HG03457 (cell line): ENCODE data around the gene WDR5.

Experiments
- ATAC-seq: cut with Tn5 transposase; IDR thresholded peaks from one replicate; pipeline ENCODE4 v1.9.1; 2021; ENCODE audit warnings: moderate number of reproducible peaks; ENCODE audit not compliant: unreplicated experiment

The WDR5 gene

DNA sequence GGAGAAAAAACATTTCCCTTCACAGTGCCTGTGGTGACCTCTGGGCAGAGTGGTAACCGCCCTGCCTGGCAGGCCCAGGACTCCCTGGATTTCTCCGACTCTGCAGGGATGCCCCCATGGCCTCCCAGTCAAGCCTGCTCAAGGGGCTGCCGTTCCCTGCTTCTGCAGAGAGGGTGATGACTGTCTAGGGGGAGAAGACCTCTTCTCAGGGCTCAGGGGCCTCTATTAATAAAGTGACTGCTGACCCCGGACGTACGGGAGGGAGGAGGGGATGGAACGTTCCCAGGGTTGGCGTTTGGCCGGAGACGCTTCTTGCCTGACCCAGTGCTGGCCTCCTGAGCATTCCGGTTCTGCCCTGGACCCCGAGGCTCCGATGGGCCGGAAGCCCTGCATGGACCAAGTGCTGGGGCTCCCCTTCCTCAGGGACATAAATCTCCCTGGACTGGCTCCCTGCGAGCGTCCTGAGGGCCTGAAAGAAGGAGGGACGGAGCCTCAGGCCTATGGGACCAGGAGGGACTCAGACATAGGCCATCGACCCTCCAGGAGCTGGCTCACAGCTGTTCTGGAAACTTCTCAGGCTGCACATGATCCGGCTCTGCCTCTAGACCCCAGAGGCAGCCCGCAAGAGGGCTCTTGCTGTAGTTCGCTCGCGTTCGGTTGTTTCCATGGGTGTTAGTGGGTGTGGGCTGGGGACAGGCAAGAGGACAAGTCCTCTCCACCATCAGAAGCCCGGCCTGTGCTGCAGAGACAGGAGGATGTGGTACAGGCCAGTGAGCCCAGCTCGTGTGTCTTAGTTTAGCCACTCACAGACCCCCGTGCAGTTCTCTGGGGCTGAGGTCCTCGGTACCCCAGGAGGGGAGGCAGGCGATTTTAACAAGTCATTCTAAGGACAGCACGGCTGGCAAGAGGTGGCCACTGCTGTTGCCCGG lies 36.6 kb downstream of the WDR5 start:
- ATAC-seq = no peak

DNA sequence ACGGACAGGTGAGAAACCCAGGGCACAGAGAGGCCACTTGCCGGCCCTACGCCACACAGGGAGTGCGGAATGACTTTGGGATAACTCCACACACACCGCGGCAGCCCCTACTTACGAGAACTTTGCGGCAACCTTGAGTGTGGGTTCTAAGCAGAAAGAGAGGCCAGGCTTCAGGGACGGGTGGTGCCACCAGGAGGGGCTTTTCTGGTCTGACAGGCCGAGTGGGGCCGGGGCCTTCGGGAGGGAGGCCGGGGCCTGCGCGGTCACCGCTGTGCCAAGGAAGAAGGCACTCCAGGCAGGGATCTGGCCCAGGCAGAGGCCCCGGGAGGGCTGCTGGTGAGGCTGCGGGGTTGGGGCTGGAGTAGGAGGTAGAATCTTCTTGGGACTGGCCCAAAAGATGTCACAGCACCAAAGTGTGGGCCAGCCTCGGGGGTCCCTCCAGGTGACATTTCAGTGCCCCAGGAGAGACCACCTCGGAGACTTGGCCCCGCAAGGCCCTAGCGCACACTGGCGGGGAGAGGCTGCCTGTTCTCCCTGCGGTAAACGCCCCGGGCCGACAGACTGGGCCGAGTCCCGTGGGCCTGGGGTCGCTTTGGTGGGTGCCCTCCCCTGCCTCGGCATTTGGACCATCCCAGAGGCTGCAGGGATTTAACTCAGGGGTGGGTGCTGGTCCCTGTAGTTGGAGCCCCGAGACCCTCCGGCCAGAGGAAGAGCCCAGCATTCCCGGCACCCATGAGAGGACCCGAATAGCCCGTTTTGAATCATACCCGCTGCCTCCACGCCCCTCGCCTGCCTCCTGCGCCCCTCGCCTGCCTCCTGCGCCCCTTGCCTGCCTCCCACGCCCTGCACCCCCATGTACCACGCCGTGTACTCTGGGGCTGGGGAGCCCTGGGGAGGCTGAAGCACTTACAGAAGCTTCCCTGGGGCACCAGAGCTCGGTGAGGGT lies 37.5 kb downstream of the WDR5 start:
- no peak for ATAC-seq

DNA sequence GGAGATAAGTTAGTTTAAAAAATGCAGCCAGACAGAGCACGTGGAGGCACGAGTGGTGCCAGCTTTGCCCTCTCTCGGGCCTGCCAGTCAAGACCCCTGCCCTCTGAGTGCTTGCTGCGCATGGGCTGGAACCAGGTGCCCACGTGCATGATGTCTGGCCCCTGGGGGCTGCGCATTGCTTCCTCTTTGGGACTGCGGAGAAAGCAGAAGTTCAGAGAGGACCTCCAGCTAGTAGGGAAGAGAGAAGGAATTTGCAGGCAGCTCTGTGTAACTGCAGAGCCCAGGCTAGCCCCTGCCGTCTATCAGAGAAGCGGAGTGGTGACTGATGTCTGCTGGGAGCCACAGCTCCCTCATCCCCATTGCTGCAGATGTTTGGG lies 38.2 kb downstream of the WDR5 start:
- no peak for ATAC-seq

DNA sequence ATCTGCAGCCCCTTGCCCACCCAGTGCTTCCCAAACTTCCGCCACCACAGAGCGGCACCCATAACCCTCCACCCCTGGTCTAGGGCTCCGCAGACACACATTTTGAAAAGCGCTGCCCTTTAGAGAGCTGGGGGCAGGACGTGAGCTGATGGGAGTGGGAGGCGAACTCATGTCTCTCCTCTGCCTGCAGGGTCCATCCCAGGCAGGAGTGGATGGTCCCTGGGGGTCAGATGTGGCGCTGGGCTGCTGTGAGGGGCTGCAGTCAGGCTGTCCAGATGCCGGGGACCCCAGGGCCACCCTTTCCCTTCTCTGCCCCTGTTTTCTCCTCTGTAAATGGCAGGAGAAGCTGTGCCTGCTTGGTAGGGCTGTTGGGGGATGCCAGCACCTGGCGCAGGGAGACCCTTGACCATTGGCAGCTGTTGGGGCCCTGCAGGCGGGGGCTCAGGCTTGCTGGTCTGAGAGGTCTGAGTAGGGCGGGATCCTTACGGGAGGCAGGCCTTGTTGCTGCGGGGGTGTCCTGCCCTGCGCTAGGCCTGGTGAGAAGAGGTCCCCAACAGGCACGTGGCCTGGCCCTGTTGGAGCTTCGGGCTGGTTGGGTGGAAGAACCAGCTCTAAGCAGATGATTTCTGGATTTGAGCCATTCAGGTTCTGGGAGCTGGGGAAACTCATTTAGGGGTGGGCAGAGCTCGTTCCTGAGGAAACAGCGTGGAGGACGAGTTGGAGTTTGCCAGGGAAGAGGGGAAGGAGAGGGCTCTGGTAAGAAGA lies 38.8 kb downstream of the WDR5 start:
- ATAC-seq = no peak

DNA sequence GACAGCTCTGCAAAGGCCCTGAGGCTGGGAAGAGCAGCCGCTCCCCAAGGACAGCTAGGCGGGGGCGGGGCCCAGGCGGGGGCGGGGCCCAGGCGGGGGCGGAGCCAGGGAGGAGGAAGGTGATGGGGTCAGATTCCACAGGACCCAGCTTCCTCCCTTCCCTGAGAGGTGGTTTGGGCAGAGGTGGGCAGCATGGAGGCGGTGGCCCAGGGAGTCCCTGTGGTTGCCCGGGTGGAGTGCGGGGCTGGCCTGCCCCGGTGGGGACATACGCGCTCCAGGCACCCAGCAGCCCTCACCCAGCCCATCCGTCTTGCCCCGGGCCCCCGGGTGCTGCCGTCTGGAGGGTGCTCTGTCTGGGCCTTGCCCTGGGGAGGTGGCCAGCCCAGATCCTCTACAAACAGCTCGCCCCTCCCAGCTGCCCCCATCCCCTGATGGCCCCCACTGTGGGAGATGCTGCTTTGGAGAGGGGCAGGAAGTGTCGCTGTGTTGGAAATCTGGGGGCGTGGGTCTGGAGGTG lies 39.5 kb downstream of the WDR5 start:
- ATAC-seq = no peak

DNA sequence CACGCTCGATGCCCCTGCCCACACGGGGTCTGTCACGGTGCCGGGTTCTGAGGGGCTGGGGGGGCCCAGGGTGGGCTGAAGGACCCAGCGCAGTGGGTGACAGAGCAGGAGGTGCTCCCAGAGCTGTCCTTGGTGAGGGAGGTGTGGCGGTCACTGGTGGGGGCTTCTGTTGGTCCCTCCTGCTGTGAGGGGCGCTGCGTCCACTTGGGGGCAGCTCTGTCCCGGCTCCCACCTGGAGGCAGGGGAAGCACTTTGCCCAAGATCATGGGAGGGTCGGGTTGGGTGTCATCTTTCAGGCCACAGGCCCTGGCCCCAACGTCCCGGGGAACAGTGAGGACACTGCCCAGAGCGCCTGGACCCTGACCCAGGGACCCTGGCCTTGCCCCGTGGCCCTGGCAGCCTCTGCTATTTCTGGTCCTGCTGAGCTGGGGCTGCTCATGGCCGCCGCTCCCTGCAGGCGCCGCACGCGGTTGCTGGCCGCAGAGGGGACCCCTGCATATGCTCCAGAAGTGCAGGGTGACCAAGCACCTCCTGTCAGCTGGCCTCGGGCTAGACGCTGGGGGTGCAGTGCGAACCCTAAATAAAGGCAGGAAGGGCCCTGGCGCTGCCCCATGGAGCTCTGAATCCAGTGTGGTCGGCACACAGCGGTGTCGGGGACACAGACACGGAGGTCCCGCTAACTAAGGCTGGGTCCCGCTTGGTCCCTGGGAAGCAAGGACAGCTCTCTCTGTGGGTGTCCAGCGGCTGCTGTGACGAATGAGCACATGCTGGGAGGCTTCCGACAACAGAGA lies 40.1 kb downstream of the WDR5 start:
- no peak for ATAC-seq

DNA sequence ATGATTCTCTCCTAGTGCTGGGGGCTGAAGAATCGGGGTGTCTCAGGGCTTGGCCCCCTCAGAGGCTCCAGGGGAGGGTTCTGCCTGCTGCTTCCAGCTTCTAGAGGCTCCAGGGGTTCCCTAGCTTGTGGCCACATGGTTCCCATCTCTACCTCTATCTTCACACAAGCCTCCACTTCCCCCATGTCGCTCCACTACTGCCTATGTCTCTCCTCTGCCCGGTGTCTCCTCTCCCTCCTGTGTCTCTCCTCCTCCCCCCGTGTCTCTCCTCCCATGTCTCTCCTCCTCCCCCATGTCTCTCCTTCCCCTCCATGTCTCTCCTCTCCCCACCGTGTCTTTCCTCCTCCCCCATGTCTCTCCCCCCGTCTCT lies 40.7 kb downstream of the WDR5 start:
- no peak for ATAC-seq

DNA sequence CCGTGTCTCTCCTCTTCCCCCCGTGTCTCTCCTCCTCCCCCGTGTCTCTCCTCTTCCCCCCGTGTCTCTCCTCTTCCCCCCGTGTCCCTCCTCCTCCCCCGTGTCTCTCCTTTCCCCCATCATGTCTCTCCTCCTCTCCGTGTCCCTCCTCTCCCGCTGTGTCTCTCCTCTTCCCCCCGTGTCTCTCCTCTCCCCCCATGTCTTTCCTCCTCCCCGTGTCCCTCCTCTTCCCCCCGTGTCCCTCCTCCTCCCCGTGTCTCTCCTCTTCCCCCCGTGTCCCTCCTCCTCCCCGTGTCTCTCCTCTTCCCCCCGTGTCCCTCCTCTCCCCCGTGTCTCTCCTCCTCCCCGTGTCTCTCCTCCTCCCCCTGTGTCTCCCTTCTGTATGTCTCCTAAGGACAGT lies 41.3 kb downstream of the WDR5 start:
- no peak for ATAC-seq

DNA sequence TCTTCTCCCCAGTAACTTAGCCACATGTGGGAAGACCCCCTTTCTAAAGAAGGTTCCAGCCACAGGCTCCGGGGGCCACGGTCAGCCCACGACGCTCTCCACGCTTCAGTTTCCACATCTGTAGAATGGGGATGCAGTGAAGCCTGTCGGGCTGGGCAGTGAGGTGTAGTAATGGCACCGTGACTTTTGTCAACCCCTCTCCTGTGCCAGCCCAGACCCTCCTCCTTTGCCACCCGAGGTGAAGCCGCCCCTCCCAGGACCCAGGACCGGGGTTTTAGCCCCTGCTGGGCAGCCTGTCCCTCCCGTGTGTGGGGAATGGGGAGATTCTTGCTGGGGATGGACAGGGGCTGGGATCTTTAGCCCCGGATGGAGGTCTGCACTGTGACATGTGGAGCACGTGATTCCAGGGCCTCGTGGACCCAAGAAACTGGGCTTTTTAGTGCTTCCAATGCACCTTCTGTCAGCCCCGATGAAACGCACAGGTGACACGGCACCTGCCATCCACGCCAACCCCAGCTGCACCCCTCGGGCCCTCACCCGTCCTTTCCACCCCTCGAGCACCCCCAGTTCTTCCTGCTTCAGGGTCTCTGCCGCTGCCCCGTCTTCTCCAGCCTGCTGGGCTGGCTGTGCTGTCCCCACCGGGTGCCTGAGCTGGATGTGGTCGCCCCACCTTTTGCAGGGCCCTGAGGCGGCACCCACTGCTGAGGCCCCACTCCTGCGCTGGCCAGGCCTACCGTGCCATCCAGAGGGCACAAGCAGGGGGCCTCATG lies 41.9 kb downstream of the WDR5 start:
- no peak for ATAC-seq

DNA sequence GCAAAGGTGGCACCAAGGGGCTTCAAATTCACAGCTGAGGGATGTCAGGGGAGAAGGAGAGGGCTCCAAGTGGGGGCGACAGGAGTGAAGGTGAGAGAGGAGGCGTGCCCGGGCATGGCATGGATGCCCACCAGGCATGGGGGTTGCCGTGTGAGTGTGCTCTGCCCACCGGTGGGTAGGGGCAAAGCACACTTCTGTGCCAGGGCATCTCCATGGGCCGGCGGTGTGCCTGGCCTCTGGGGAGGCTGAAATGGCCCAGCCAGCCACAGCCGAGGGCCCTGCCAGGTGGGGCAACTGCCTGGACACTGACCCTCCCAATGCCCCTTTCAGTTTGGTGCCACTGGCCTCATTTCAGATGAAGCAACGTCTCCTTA lies 42.5 kb downstream of the WDR5 start:
- ATAC-seq = no peak

DNA sequence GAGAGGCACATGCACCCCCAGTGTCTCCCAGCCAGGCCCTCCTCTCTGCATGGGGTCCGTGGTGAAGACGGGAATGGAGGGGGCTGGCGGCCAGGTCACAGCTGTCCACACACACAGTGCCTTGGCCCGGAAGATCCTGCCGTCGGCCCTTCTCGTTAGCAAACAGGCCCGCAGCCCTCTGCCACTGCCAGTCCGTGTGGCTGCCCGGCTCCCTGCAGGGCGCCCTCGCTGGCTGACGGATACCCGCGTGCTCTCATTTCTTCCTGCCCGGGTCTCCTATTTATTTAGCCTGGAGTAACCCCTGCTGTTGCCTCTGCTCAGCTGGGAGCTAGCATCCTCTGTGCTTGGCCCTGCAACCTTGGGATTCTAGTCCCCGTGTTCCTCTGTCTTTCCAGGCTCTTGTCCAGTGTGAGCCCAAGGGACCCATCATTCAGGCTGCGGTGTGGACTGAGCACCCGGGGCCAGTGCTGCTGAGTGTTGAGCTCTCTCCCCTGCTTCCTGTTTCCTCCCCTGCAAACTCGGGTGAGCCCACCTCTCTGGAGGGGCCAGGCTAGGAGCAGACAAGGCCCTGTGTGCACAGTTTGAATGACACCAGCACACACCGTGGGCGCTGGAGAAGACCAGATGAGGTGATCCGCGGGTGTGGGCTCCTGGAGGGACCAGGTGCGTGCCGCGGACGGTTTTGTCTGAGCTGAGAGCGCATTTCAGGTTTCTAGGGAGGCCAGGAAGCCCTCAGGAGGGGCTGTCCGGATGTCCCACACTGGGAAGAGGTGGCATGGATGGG lies 43.1 kb downstream of the WDR5 start:
- ATAC-seq = no peak

DNA sequence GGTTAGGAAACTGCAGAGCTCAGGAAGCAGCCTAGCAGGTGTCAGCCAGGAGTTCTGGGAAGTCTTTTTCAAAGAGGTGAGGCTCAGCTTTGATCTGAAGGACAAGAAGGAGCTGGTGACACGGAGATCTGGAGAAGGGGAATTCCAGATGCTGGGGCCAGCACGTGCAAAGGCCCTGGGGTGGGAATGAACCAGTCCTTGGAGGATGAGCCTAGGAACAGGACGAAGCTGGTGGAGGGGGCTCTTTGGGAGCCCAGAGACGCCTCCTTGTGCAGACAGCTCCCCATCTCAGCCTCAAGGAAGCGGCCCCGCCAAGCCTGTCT lies 43.7 kb downstream of the WDR5 start:
- no peak for ATAC-seq

DNA sequence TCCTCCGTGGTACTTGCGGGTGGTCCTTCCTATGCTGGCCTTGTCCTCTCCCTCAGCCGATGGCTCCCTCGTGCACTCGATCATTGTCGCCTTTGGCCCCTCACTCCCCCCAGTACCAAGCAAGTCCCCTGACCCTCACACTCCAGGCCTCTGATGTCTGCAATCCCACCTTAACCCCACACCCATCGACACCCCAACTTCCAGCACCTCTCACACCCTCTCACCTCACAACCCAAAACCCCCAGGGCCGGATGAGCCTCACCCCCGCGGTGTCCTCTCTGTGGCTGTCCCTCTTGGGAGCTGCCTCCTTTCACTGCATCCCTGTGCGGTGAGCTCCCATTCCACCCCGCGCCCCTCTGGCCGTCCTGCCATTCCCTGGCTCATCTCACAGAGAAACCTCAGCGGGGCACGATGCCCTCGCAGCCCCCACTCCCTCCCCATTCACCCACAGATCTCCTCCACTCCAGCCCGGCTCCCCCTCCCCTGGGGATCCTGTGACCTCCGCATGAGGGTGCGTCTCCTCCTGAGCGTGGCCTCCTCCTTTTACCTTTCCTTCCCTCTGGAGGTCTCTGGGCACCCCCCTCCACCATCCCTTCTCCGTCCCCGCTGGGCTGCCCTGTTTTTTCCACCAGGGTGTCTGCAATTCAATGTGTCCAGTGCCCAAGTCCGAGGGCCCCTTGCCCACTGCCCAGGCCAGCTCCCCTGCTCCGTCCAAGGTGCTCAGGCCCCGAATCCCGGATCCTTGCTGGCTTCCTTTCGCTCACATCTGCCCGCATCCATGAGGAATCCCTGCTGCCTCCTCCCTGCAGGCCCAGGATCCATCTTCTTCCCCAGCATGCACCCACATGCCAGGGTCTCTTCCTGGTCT lies 44.3 kb downstream of the WDR5 start:
- ATAC-seq = no peak

DNA sequence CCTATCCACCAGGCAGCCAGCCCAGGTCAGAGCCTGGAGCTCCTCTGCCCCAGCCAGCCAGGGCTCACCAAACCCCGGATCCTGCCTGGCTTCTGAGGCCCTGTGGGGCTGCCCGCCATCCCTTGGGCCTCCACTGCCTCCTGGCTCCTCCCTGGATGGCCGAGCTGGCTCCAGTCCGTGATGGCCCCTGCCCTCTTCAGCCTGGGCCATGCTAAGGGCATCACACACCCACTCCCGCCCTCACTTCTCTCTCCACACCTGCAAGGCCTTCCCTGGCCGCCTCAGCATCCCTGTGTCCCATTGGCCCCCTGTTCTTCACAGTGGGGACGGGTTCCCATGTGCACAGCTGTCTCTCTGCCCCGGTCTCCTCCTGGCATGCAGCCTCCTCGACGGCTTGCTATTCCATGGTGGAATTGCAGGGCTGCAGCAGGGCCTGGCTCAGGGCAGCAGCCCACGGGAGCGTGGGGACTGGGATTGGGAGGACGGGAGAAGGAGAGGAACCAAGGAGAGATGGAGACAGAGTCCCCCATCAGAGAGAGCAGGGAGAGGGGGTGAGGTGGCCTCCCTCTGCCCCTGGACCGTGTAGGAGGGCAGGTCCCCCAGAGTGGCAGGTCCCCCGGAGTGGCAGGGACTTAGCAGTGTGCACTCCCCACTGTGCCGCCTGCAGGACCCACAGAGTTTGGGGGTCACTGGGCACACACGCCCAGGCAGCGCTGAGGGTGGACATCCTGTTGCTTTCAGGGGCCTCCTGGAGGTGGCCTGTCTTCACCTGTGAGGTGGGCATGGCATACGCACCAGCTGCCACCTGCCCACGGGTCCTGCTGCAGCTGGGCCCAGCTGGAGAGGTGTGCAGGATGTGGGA lies 45.1 kb downstream of the WDR5 start:
- ATAC-seq = no peak

DNA sequence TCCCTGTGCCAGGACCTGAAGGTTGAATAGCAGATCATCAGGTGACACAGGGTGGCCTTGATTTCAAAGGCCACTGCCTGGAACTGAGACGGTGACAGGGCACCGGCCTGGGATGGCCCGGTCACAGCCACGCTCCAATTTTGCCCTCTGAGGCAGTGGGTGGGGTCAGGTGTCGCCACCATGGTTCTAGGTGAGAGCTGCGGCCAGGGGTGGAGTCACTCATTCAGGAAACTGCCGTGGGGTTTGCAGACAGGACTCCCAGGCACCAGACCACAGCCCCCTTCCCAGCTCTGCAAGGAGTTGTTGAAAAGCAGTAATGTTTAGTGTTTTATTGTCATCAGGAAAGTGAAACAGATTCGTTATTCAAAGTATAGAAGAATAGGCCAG lies 45.8 kb downstream of the WDR5 start:
- no peak for ATAC-seq

DNA sequence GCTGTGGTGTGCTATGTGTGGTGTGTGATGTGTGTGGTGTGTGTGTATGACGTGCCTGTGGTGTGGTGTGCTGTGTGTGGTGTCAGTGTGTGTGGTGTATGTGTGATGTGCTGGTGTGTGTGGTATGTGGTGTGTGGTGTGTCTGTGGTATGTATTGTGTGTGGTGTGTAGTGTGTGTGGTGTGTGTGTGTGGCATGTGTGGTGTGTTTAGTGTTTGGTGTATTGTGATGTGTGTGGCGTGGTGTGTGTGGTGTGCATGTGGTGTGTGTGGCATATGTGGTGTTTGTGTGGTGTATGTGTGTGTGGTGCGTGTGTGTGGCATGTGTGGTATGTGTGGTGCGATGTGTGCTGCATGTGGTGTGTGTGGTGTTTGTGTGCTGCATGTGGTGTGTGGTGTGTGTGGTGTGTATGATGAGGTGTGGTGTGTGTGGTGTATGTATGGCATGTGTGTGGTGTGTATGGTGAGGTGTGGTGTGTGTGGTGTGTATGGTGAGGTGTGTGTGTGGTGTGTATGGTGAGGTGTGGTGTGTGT lies 46.7 kb downstream of the WDR5 start:
- ATAC-seq = no peak

DNA sequence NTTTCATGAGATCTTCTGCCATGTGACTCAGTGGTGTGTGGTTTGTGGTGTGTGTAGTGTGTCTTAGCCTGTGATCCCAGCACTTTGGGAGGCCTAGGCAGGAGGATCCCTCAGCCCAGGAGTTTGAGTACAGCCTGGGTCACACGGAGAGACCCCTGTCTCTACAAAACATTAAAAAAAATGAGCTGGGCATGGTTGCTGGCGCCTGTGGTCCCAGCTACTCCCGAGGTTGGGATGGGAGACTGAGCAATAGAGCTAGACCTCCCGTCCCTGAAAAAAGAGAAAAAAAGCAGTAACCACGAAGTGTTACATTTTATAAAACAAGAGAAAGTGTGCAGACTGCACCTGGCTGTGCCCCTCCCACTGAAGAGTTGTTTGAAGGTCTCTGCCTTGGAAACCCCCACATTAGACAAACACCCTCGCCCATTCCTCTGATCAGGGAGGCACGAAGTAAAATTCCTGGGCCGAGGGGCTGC lies 49.7 kb downstream of the WDR5 start:
- no peak for ATAC-seq
